ENCODE results near the gene FMN1.

The FMN1 gene

GRCh38 chr15:33154351-33155166, 40.0 kb downstream of the FMN1 start:
- no peak for DNase-seq

- no peak for DNase-seq
Measured at GRCh38 chr15:33153548-33153947, 41.0 kb downstream of the FMN1 start.

GRCh38 chr15:33152502-33153109, 41.9 kb downstream of the FMN1 start:
- DNase-seq, result no peak

- DNase-seq, result no peak
Measured at GRCh38 chr15:33150971-33151370, 43.5 kb downstream of the FMN1 start.

- no peak for DNase-seq
Measured at GRCh38 chr15:33150431-33150941, 44.0 kb downstream of the FMN1 start.

GRCh38 chr15:33149919-33150318, 44.6 kb downstream of the FMN1 start:
- no peak for DNase-seq

GRCh38 chr15:33148129-33148751, 46.3 kb downstream of the FMN1 start:
- no peak for DNase-seq

GRCh38 chr15:33146051-33146450, 48.5 kb downstream of the FMN1 start:
- DNase-seq, result no peak

- DNase-seq, result no peak
Measured at GRCh38 chr15:33145447-33145846, 49.1 kb downstream of the FMN1 start.

- no peak for DNase-seq
Measured at GRCh38 chr15:33142708-33143107, 51.8 kb downstream of the FMN1 start.

GRCh38 chr15:33138000-33138399, 56.5 kb downstream of the FMN1 start:
- no peak for DNase-seq

GRCh38 chr15:33137101-33137500, 57.4 kb downstream of the FMN1 start:
- no peak for DNase-seq

GRCh38 chr15:33136353-33136752, 58.2 kb downstream of the FMN1 start:
- DNase-seq, result no peak

GRCh38 chr15:33135355-33135781, 59.1 kb downstream of the FMN1 start:
- no peak for DNase-seq

- DNase-seq, result no peak
Measured at GRCh38 chr15:33132722-33133345, 61.7 kb downstream of the FMN1 start.

GRCh38 chr15:33132233-33132580, 62.3 kb downstream of the FMN1 start:
- no peak for DNase-seq

GRCh38 chr15:33131552-33132232, 62.8 kb downstream of the FMN1 start:
- DNase-seq, result no peak

GRCh38 chr15:33126559-33127290, 67.8 kb downstream of the FMN1 start:
- DNase-seq, result no peak

GRCh38 chr15:33125894-33126537, 68.5 kb downstream of the FMN1 start:
- no peak for DNase-seq

- no peak for DNase-seq
Measured at GRCh38 chr15:33124811-33125210, 69.7 kb downstream of the FMN1 start.

- no peak for DNase-seq
Measured at GRCh38 chr15:33124279-33124678, 70.2 kb downstream of the FMN1 start.

- no peak for DNase-seq
Measured at GRCh38 chr15:33119865-33120264, 74.6 kb downstream of the FMN1 start.
